LNCaP clone FGC (cell line): Measurements from ENCODE around the gene ARMC7.

Experiments
- DNase-seq: peaks from one replicate; pipeline ENCODE4 v3.0.0-alpha.2; 2011; ENCODE audit warnings: low read depth
- H3K4me3 ChIP-seq: 2 replicates; pipeline ENCODE4 v1.5.1; 2011; ENCODE audit warnings: mild to moderate bottlenecking, low read depth, low read length, control low read depth
- CTCF ChIP-seq: IDR thresholded peaks from 2 replicates; pipeline ENCODE4 v1.5.1; 2012; ENCODE audit warnings: mild to moderate bottlenecking; ENCODE audit not compliant: control insufficient read depth, insufficient read depth; ENCODE audit errors: extremely low read depth

Gene ARMC7

DNA sequence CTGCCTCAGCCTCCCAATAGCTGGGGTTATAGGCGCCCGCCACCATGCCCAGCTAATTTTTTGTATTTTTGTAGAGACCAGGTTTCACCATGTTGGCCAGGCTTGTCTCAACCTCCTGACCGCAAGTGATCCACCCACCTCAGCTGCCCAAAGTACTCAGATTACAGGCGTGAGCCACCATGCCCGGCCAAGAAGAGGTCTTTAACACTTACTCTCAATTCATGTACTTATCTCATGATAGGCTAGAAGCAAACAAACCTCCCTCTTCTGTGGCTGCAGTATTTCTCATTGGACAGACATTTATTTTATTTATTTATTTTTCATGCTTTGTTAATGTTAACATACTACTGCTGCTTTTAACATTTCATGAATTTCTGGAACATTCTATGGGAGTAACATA is 28.8 kb downstream of the ARMC7 start:
- DNase-seq, result no peak
- no peak overlapping the region for H3K4me3 ChIP-seq
- TF ChIP-seq CTCF, result no peak

GRCh38 chr17:75142236-75142971 is 32.6 kb downstream of the ARMC7 start:
- no peak overlapping the region for H3K4me3 ChIP-seq
- no peak for DNase-seq
- TF ChIP-seq CTCF, result no peak

DNA sequence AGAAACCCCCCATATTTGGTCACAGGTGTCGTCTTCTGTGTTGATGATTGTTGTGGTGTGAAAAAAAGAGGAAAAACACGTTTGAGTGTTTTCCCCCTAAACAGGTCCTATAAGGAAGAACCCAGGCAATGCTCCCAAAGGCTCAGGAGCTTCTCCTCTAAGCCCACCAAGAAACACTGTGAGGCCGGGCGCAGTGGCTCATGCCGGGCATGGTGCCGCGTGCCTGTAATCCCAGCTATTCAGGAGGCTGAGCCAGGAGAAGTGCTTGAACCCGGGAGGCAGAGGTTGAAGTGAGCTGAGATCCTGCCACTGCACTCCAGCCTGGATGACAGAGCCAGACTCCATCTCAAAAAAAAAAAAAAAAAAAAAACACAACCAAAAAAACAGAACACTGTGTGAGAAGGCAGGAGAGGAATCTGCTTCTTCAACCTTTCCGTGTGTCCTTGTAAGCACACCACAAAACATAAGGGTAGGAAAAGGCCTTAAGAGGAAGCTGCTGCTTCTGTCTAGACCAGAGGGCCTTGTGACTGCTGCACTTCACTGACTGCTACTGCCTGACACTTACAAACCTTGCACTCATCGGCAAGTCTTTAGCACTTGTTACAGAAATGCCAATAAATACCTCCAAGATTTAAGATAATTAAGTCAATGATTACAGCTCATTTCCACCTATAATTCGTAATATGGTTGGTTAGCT is 35.2 kb downstream of the ARMC7 start:
- DNase-seq, result no peak
- H3K4me3 ChIP-seq, result no peak overlapping the region
- TF ChIP-seq CTCF, result no peak

DNA sequence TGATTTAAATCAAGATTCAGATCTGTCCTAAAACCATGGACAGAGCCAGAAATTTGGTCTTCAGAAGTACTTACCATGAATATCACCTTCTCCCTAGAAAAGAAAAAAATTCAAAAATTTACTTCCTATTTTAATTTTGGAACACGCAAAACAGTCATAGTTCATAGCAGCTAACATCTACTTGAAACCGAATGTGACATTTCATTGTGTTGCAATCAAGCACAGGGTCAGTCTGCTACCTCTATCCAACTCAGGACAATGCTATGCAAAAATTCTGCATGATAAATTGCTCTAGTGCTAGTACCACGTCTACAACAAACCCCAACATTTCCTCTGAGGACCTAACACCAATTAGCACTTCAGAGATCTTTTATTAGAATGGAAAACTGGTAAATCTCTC is 36.8 kb downstream of the ARMC7 start:
- H3K4me3 ChIP-seq, result no peak overlapping the region
- DNase-seq, result no peak
- no peak for TF ChIP-seq CTCF

DNA sequence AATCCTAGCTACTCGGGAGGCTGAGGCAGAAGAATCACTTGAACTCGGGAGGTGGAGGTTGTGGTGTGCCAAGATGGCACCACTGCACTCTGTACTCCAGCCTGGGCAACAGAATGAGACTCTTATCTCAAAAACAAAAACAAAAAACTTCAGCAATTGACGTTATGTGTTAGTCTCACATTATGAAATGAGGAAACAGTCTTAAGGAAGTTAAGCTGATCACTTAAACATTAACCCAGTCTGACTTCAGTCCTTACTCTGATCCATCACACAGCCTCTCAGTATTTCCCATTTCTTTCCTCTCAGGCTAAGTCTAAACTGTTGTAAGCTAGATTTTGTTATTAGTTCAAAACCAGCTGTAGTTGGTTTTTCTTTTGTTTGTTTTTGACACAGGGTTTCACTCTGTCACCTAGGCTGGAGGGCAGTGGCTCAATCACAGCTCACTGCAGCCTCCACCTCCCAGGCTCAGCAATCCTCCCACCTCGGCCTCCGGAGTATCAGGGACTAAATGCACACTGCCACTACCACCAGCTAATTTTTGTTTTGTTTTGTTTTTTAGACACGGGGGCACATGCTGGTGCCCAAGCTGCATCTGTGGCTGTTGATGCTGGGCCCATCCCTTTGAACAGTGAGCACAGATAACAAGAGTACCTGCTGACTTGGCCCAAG is 38.2 kb downstream of the ARMC7 start:
- no peak for TF ChIP-seq CTCF
- DNase-seq, result no peak
- no peak overlapping the region for H3K4me3 ChIP-seq

DNA sequence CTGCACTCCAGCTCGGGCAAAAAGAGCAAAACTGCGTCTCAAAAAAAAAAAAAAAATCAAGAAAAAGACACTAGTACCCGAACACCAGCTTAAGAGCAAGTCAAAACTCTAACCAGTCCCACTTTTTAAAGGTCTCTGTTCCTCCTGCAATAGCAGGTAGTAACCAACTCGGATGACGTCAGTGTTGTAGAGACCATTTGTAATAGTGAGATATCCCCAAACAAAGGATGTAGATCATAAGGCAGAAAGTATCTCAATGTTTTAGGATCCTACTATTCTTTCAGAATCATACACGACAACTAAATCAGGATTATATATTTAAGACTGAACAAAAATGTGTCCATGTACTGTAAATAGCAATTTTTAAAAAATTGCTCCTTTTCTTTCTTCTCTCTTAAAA is 42.2 kb downstream of the ARMC7 start:
- peak overlapping the region; percentile 100 for H3K4me3 ChIP-seq
- DNase-seq, result no peak
- no peak for TF ChIP-seq CTCF

GRCh38 chr17:75152523-75152921 is 42.8 kb downstream of the ARMC7 start:
- no peak for TF ChIP-seq CTCF
- H3K4me3 ChIP-seq, result peak overlapping the region; percentile 100
- no peak for DNase-seq
